HG03135 (cell line): ENCODE results near the gene BBOX1.
"Not testable (repeated sequence)": the region's sequence is repeated elsewhere in the genome, so short reads cannot be mapped to it uniquely, and the experiment has no call there.

Experiments used
- ATAC-seq: cut with Tn5 transposase; IDR thresholded peaks from one replicate; pipeline ENCODE4 v1.9.1; 2021; ENCODE audit warnings: mild to moderate bottlenecking, moderate library complexity; ENCODE audit not compliant: unreplicated experiment

BBOX1 gene

DNA sequence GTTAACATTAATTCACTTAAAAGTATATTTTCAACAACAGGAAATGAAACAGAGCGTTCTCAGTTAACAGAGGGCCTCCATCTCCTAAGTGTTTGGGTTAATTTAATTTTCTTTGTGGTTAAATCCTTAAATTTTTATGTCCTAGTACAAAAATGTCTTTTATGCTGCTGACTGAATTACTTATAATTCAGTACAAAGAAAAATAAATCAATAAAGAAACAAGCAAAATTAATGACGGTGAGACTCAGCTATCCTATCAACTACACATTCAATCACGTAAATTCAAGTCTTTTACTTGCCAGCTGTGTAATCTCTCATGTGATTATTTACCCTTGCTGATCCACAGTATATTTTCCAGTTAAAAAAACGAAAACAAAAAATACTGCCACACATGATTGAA, 81.4 kb downstream of the BBOX1 start:
- no peak for ATAC-seq

DNA sequence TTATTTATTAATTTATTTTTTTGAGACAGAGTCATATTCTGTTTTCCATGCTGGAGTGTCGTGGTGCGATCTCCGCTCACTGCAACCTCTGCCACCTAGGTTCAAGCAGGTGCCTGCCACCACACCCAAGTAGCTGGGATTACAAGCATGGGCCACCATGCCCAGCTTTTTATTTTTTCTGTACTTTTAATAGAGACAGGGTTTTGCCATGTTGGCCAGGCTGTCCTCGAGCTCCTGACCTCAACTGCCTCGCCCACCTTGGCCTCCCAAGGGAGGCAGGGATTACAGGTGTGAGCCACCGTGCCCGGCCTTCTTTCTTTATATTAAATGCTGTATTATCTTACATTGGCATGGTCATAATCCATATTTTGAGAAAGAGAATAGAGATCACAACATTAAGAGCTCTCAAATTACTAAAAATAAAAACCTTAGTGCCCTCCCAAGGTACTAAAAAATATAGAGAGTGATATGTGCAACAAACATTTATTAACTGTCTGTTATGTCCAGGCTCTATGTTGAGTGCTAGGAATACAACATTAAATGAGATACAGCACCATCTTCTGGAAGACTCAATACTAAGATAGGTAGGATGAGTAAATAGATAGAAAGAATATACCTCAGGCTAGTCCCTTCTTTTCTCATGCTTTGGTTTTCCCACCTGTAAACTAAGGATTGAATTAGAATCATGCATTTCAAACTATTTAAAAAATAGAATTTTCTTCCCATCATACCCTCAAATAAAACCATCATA, 84.1 kb downstream of the BBOX1 start:
- no peak for ATAC-seq

DNA sequence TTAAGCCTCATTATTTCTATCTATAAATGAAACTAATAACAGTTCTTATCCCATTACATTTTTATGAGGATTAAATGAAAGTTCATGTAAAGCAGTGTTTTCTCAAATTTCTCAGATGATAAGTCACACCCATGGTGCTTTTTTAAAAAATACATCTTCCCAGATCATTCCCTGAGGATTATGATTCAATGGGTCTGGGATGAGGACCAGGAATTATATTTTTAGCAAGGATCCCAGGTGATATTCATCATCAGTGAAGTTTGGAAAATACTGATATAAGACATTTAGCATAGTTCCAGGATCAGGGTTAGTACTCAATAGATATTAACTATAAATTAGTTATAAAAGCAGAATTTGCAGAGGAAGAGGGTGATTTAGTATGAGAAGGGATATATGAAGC, 89.1 kb downstream of the BBOX1 start:
- no peak for ATAC-seq

DNA sequence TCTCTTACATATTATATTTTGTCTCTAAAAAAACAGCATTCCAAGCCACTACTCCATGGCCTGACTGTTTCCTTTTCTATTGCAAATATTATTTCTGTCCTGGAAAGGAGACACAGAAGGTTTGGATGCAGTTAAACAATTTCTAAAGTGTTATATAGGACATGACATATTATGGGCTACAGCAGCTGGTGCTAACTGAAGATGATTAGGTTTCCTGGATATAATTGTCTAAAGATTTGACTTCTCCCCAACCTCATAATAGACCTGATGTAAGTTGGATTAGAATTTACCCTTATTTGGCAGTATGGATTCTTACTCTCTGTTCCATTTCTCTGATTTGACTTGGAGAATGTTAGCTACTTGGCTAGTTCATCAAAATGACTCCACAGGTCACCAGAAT, 90.2 kb downstream of the BBOX1 start:
- no peak for ATAC-seq

DNA sequence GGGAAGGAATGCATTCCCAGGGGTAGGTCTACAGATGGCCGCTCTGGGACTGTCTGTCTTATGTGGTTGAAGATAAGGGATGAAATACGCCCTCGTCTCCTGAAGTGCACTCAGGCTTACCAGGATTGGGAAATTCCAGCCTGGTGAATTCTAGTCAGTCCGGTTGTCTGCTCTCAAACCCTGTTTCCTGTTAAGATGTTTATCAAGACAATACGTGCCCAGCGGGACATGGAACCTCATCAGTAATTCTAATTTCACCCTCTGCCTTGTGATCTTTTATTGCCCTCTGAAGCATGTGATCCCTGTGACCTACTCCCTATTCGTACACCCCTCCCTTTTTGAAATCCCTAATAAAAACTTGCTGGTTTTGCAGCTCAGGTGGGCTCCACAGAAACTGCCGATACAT, 95.3 kb downstream of the BBOX1 start:
- not testable (repeated sequence) for ATAC-seq

DNA sequence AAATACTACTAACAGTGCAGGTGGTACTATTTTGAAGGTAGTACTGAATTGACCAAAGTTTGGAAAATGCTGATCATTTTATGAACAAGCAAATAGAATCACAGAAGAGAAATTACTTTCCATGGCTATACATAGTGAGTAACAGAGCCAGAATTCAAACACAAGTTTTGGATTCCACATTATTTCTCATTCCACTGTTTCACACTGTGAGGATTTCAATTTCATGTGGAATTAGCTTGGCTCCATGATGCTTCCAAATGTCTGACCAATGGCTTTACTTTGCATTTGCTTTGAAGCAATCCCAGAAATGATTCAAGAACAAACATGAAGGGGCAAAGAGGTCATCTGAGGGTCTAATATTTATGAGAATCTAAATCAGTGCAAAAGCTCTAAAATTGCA, 98.1 kb downstream of the BBOX1 start:
- ATAC-seq = no peak

DNA sequence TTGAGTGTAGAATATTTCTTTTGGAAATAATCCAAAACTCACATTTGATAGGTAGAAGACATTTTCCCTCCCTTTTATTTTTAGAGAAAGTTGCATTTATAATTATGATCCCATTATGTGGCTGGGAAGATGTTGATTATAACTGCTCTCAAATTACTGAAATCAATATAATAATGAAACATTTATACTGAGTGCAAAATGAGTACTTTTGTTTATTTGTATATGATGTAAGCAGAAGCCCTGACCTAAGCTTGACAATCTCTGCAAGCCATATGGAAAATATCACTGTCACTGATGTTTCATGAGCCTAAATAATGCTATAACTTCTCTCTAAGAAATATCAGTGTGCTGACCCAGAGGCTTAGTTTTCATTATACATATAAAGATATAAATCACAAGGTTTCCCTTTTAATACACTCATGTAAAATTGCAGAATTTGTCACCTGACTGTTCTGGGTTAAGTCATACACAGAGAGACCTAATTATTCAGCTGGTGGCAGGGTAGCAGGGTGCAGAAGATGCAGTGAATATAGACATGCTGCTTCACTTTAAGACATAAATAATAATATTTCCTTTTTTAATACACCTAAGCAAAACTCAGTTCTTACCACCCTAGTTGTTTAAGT, 99.2 kb downstream of the BBOX1 start:
- ATAC-seq = no peak

DNA sequence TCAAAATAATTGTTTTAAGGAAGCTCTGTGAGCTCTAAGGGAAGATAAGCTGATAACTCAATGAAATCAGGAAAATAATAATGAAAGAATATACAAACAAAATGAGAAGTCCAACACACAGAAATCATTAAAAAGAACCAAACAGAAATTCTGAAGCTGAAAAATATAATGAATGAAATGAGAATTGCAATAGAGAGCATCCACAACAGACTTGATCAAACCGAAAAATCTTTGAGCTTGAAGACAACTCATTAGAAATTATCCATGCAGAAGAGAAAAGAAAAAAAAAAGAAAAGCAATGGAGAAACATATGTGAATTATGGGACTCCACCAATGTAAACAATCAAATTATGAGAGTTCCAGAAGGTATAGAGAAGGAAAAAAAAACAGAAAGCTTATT, 101.0 kb downstream of the BBOX1 start:
- no peak for ATAC-seq

DNA sequence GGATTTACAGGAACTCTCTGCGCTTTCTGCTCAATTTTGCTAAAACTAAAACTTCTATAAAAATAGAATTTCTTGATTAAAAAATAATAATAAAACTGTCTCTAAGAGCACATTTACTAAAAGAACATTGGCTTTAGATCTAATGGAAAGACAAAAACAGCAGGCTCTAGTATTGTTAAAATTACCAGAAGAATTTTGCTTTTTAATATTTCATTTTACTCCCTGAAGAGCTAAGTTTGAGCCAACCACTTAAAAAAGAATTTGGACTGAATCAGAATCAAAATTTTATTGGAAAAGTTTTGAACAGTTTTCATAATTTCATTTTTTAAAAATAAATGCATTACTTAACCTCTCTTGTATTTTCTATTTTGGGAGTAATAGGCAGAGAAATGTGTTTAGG, 107.3 kb downstream of the BBOX1 start:
- ATAC-seq = no peak

DNA sequence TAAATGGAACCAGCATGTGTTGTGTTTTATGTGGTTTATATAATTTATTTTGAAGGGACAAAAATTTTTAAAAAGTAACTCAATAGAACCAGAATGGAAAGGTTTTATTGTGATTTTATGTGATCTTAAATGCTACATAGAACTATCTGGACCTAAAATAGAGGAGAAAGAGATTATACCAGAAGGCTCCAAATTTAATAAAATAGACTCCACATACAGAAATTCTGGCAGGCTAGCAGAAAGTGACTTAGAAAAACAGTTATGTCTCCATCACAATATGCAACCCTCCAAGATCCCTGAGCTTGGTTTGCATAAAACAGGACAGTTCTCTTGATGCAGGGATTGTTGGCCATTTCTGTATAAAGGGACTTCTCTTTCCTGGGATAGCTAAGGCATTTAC, 107.9 kb downstream of the BBOX1 start:
- no peak for ATAC-seq

DNA sequence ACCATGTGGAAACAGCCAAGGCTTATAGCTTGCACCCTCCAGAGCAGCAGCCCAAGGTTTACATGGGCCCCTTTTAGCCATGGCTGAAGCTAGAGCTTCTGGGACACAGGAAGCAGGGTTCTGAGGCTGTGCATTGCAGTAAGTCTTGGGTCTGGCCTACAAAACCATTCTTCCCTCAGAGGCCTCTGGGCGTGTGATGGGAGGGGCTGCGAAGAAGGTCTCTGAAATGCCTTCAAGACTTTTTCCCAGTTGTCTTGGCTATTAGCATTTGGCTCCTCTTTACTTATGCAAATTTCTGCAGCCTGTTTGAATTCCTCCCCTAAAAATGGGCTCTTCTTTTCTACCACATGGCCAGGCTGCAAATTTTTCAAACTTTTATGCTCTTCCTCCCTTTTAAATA, 109.5 kb downstream of the BBOX1 start:
- ATAC-seq = no peak

DNA sequence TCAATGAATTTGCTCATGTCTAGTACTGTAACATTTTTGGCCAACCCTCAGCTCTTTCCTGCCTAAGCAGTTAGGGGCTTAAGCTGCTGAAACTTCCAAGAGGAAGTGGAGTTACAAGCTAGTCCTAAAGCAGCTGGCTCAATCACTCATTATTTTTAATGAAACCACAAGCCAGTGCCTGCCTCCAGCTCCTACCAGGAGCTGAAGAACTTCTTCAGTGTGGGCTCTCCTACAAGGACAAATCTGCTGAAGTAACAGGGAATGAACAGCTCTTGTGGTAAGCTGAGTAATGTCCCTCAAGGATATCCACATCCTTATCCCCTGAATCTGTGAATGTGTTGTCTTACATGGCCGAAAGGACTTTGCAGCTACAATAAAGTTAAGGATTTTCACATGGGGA, 112.5 kb downstream of the BBOX1 start:
- ATAC-seq = no peak

DNA sequence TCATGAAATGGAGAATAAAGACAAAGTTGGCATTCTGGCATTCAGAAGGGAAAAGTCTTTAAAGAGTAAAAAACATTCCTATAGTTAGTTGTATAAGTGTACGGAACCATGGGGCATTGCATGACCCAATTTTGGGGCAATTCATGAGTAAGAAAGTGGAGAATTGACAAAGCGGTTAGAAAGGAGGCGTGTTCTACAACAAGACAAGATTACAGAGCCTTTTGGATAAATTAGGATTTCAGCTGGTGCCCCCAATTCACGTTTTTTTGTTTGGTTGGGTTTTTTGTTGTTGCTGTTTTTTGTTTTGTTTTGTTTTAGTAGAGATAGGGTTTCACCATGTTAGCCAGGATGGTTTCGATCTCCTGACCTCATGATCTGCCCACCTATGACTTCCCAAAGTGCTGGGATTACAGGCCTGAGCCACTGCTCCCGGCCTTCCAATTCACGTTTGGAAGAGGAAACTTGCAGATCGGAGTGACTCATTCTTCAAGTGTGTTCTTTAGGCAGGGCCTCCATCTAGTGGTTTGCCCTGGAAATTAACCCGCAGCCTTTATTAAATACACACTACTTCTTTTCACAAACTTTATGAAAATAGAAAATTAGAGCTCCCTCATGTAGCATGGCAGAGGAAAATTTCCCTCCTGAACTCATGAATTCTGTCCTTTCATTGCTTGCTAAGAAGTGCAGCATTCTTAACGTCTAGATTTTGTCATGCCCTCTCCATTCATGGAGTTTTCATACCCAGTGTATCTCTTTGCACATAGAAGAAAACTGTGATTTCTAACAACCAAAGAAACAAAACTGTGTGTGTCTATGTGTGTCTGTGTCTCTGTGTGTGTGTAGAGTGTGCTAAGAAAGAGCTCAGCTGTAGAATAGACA, 118.1 kb downstream of the BBOX1 start:
- ATAC-seq = peak; percentile 70

DNA sequence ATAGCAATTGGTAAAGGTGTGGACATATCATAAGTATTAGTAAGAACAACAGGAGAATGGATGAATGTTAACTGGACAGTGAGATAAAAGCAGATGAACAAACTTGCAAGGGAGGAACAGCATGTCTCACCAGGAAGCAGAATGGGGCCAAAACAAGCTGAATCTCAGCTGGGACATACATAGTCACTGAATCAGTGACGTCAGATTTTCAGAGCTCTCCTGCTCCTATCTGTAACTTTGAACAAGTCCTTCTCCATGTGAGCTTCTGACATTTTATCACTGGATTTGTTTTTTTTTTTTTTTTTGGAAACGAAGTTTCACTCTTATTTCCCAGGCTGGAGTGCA, 118.7 kb downstream of the BBOX1 start:
- ATAC-seq = no peak

DNA sequence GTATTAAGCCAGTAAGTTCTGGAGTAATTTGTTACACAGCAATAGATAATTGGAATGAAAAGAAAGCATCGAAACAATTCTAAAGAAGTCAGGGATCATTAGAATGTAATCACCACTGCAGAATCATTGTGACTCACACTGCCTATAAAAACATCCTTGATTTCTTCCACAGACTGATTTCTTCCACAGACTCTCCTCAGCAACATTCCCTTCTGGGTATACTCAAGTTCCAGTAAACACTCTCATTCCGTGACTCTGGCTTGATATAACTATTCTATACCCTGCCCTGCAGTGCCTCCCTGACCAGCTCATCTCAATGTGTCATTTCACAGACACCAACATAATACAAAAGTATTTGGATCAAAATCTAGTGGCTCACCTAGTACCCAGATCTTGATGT, 120.5 kb downstream of the BBOX1 start:
- ATAC-seq = no peak

DNA sequence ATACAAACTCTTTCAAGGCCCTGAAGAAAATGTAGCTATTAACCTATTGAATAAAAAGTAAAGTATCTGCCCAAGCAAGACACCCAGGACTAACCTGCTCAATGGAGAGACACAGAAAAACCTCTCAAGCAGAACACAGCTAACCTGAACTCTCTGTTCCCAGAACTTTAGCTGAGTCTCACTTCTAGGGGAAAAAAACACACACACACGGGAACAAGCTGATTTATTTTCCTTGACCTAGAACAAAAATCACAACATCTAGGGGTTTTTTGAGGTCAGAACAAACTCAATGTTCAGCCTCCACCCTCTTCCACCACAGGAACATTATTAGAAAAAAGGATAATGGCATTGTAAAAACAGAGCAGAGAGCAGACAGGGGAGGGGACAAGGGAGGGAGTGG, 121.6 kb downstream of the BBOX1 start:
- ATAC-seq = no peak

DNA sequence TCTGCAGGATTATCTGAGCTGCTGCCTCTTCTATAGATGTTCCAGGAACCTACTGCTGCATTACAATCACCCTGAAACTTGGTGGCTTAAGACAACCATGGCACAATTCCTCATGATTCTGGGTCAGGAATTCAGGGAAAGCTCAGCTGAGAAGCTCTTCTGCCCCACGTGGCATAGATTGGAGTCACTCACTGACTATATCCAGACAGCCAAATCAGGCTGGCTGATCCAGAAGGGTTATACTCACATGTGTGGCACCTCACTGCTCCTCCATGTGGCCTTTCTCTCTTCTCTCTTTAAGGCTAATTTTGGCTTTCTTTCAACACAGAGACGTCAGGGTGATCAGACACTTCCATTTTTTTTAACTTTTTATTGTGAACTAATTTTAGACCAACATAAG, 125.5 kb downstream of the BBOX1 start:
- ATAC-seq = no peak

DNA sequence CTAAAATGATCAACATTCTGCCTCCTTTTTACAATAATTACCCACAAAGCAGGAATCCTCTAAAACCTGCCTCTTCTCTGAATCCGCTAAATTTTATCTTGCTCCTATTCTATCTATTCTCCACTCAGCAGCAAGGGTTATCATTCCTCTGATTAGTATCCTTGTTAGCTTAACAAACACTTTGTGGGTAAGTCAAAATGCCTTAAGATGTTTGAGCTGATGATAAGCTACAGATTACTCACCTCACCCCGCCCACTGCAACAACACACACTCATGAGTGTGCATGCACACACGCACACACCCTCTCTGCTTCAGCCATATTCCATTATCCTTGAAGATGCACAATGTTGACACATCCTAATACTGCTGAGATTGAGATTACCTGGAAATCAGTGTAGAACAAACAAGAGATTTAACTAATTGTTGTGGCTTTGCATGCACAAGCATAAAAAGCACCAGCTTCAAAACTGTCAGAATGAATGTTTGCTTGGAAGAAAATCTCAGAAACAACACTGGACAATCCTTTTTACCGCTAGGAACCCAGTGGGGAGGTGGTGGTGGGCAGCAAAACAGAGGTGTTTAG, 130.9 kb downstream of the BBOX1 start:
- no peak for ATAC-seq

DNA sequence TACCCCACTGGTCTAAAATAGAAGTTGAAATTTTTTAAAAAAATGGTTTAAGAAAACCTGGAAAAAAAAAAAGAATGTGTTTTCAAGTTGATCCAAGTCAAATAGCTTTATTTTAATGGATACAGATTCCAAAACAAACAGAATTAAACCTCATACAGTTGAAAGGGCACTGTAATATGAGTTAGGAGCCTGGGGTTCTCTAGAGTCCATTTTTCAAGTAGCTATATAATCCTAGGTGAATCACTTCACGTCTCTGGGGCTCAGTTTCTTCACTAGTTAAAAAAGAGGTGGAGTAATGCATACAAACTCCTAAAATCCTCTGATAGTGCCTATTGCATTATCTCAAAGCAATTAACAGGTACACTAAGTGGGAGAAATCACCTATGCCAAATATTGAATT, 132.9 kb downstream of the BBOX1 start:
- ATAC-seq = no peak

DNA sequence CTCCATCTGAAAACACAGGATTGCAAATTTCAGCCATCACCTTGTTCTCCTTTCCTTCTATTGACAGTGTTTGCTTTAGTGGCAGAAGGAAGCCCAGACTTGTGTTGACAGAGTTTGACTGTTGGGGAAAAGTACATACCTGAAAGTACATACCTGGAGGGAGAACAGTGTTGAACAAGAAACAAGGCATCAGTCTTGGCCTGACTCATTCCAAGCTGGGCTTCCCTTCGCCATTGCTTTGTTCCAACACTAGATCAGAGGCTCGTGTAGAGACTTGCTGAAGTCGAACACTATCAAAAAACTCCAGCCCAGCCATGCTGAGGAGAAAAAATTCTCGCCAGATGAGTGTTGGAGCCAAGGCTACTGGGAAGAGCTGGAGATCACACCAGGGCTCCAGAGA, 133.4 kb downstream of the BBOX1 start:
- no peak for ATAC-seq

DNA sequence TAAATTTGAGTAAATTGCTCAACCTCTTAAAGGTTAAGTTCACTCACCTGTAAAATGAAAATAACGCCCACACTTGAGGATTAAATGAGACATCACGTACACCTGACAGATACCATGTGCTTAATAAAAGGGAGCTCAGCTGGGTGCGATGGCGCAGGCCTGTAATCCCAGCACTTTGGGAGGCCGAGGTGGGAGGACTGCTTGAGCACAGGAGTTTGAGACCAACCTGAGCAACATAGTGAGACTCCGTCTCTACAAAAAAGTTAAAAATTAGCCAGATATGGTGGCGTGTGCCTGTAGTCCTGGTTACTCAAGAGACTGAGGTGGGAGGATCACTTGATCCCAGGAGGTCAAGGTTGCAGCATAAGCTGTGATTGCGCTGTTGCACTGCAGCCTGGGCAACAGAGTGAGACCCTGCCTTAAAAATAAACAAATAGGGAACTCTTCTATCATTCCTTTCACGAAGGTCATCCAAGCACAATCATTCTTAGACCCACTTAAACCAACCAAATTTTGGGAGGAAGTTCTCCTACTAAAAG, 134.1 kb downstream of the BBOX1 start:
- ATAC-seq = no peak
